HEK293 (cell line): ENCODE data around the gene MANF.

Experiments used
- GLIS2 ChIP-seq: fragments of 450-650 bp; formaldehyde crosslinking; IDR thresholded peaks from 2 replicates; pipeline ENCODE4 v1.5.1; 2016; ENCODE audit warnings: missing biosample characterization, missing genetic modification characterization
- KLF1 ChIP-seq: fragments of 450-650 bp; formaldehyde crosslinking; IDR thresholded peaks from 2 replicates; pipeline ENCODE4 v1.5.1; 2016; ENCODE audit warnings: missing biosample characterization, missing genetic modification characterization
- KLF9 ChIP-seq: fragments of 450-650 bp; formaldehyde crosslinking; IDR thresholded peaks from 2 replicates; pipeline ENCODE4 v1.5.1; 2016; ENCODE audit warnings: missing biosample characterization, missing genetic modification characterization, low read depth
- SP3 ChIP-seq: fragments of 450-650 bp; formaldehyde crosslinking; IDR thresholded peaks from 2 replicates; pipeline ENCODE4 v1.5.1; 2016; ENCODE audit warnings: missing biosample characterization, missing genetic modification characterization
- ZBTB20 ChIP-seq: fragments of 450-650 bp; formaldehyde crosslinking; IDR thresholded peaks from 2 replicates; pipeline ENCODE4 v1.5.1; 2016; ENCODE audit warnings: missing biosample characterization, missing genetic modification characterization
- ZIC2 ChIP-seq: fragments of 450-650 bp; formaldehyde crosslinking; IDR thresholded peaks from 2 replicates; pipeline ENCODE4 v1.5.1; 2016; ENCODE audit warnings: missing biosample characterization, missing genetic modification characterization
- ZNF155 ChIP-seq: fragments of 450-650 bp; formaldehyde crosslinking; IDR thresholded peaks from 2 replicates; pipeline ENCODE4 v1.5.1; 2016; ENCODE audit warnings: missing biosample characterization, missing genetic modification characterization
- ZNF169 ChIP-seq: fragments of 450-650 bp; formaldehyde crosslinking; IDR thresholded peaks from 2 replicates; pipeline ENCODE4 v1.5.1; 2016; ENCODE audit warnings: missing biosample characterization, missing genetic modification characterization
- ZNF19 ChIP-seq: fragments of 450-650 bp; formaldehyde crosslinking; IDR thresholded peaks from 2 replicates; pipeline ENCODE4; 2016; ENCODE audit warnings: missing biosample characterization, missing genetic modification characterization, low read depth
- ZNF2 ChIP-seq: fragments of 450-650 bp; formaldehyde crosslinking; IDR thresholded peaks from 2 replicates; pipeline ENCODE4 v1.5.1; 2016; ENCODE audit warnings: missing biosample characterization, missing genetic modification characterization
- ZNF335 ChIP-seq: fragments of 450-650 bp; formaldehyde crosslinking; conservative IDR thresholded peaks from 2 replicates; pipeline ENCODE4 v1.5.1; 2016; ENCODE audit warnings: missing biosample characterization, missing genetic modification characterization
- ZNF501 ChIP-seq: fragments of 450-650 bp; formaldehyde crosslinking; IDR thresholded peaks from 2 replicates; pipeline ENCODE4 v1.5.1; 2016; ENCODE audit warnings: missing biosample characterization, missing genetic modification characterization
- ZNF530 ChIP-seq: fragments of 450-650 bp; formaldehyde crosslinking; IDR thresholded peaks from 2 replicates; pipeline ENCODE4 v1.5.1; 2016; ENCODE audit warnings: low read depth, missing biosample characterization, missing genetic modification characterization
- ZNF549 ChIP-seq: fragments of 450-650 bp; IDR thresholded peaks from 2 replicates; pipeline ENCODE4 v1.5.1; 2018; ENCODE audit warnings: missing biosample characterization, missing genetic modification characterization, mild to moderate bottlenecking, inconsistent platforms, moderate library complexity
- ZNF600 ChIP-seq: fragments of 450-650 bp; formaldehyde crosslinking; IDR thresholded peaks from 2 replicates; pipeline ENCODE4 v1.5.1; 2016; ENCODE audit warnings: missing biosample characterization, missing genetic modification characterization
- ZNF629 ChIP-seq: fragments of 450-650 bp; formaldehyde crosslinking; IDR thresholded peaks from 2 replicates; pipeline ENCODE4 v1.5.1; 2017; ENCODE audit warnings: missing biosample characterization, missing genetic modification characterization
- ZSCAN30 ChIP-seq: fragments of 450-650 bp; IDR thresholded peaks from 2 replicates; pipeline ENCODE4 v1.5.1; 2018; ENCODE audit warnings: missing biosample characterization, mild to moderate bottlenecking, missing genetic modification characterization, moderate library complexity
- TF ChIP-seq, protein P1 (sequence below): fragments of 450-650 bp; formaldehyde crosslinking; IDR thresholded peaks from 2 replicates; pipeline ENCODE4 v1.5.1; 2016; ENCODE audit warnings: missing biosample characterization, missing genetic modification characterization
- TF ChIP-seq, protein P2 (sequence below): fragments of 450-650 bp; formaldehyde crosslinking; conservative IDR thresholded peaks from 2 replicates; pipeline ENCODE4 v1.5.1; 2016; ENCODE audit warnings: low read depth, missing biosample characterization, missing genetic modification characterization
- TF ChIP-seq, protein P3 (sequence below): fragments of 450-650 bp; formaldehyde crosslinking; IDR thresholded peaks from 2 replicates; pipeline ENCODE4 v1.5.1; 2016; ENCODE audit warnings: missing biosample characterization, missing genetic modification characterization
- TF ChIP-seq, protein P4 (sequence below): fragments of 450-650 bp; formaldehyde crosslinking; IDR thresholded peaks from 2 replicates; pipeline ENCODE4 v1.5.1; 2016; ENCODE audit warnings: missing biosample characterization, missing genetic modification characterization
- TF ChIP-seq, protein P5 (sequence below): fragments of 450-650 bp; formaldehyde crosslinking; IDR thresholded peaks from 2 replicates; pipeline ENCODE4 v1.5.1; 2017; ENCODE audit warnings: missing biosample characterization, missing genetic modification characterization
- TF ChIP-seq, protein P6 (sequence below): fragments of 450-650 bp; formaldehyde crosslinking; IDR thresholded peaks from 2 replicates; pipeline ENCODE4 v1.5.1; 2016; ENCODE audit warnings: missing biosample characterization, missing genetic modification characterization

Gene MANF

DNA sequence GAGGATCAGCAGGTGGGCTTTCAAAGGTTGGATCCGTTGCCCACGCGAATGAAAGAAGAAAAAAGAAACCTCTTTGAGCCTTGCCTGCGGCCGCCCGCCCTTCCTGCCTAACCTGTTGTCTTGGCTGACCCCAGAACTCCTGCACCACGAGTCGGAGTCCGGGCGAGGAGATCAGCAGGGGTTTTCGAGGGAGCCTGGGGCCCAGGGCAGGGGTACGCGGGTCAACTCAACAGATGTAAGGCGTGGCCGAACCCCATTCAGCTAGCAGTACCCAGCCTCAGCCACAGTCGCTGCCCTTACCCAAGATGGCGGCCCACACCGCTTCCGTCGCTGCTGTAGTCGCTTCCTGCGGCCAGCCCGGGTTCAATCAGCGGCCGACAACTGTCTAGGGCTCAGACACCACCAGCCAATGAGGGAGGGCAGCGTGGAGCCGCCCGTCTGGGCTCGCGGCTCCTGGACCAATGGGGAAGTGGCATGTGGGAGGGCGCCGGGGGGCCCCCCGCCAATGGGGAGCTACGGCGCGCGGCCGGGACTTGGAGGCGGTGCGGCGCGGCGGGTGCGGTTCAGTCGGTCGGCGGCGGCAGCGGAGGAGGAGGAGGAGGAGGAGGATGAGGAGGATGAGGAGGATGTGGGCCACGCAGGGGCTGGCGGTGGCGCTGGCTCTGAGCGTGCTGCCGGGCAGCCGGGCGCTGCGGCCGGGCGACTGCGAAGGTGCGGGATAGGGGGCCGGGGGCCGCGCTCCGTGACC, at the start of gene MANF (continued):
- TF ChIP-seq, protein P1, sequence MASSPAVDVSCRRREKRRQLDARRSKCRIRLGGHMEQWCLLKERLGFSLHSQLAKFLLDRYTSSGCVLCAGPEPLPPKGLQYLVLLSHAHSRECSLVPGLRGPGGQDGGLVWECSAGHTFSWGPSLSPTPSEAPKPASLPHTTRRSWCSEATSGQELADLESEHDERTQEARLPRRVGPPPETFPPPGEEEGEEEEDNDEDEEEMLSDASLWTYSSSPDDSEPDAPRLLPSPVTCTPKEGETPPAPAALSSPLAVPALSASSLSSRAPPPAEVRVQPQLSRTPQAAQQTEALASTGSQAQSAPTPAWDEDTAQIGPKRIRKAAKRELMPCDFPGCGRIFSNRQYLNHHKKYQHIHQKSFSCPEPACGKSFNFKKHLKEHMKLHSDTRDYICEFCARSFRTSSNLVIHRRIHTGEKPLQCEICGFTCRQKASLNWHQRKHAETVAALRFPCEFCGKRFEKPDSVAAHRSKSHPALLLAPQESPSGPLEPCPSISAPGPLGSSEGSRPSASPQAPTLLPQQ (tag by site-specific recombination): 0 out of 2 replicates have a peak, but pooled peaks have one; percentile 52
- TF ChIP-seq, protein P2, sequence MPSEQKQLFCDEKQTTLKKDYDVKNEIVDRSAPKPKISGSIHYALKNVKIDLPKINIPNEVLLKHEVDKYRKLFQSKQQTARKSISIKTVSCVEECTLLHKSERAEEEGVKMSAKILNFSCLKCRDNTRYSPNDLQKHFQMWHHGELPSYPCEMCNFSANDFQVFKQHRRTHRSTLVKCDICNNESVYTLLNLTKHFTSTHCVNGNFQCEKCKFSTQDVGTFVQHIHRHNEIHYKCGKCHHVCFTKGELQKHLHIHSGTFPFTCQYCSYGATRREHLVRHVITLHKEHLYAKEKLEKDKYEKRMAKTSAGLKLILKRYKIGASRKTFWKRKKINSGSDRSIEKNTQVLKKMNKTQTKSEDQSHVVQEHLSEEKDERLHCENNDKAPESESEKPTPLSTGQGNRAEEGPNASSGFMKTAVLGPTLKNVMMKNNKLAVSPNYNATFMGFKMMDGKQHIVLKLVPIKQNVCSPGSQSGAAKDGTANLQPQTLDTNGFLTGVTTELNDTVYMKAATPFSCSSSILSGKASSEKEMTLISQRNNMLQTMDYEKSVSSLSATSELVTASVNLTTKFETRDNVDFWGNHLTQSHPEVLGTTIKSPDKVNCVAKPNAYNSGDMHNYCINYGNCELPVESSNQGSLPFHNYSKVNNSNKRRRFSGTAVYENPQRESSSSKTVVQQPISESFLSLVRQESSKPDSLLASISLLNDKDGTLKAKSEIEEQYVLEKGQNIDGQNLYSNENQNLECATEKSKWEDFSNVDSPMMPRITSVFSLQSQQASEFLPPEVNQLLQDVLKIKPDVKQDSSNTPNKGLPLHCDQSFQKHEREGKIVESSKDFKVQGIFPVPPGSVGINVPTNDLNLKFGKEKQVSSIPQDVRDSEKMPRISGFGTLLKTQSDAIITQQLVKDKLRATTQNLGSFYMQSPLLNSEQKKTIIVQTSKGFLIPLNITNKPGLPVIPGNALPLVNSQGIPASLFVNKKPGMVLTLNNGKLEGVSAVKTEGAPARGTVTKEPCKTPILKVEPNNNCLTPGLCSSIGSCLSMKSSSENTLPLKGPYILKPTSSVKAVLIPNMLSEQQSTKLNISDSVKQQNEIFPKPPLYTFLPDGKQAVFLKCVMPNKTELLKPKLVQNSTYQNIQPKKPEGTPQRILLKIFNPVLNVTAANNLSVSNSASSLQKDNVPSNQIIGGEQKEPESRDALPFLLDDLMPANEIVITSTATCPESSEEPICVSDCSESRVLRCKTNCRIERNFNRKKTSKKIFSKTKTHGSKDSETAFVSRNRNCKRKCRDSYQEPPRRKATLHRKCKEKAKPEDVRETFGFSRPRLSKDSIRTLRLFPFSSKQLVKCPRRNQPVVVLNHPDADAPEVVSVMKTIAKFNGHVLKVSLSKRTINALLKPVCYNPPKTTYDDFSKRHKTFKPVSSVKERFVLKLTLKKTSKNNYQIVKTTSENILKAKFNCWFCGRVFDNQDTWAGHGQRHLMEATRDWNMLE: peak; percentile 66
- TF ChIP-seq ZSCAN30 (tag by site-specific recombination): peak; percentile 45; the same call in 1 of the 2 replicates
- no peak for TF ChIP-seq ZNF19
- TF ChIP-seq, protein P3, sequence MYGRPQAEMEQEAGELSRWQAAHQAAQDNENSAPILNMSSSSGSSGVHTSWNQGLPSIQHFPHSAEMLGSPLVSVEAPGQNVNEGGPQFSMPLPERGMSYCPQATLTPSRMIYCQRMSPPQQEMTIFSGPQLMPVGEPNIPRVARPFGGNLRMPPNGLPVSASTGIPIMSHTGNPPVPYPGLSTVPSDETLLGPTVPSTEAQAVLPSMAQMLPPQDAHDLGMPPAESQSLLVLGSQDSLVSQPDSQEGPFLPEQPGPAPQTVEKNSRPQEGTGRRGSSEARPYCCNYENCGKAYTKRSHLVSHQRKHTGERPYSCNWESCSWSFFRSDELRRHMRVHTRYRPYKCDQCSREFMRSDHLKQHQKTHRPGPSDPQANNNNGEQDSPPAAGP (tag by site-specific recombination): 0 out of 2 replicates have a peak, but pooled peaks have one; percentile 17
- no peak for TF ChIP-seq ZNF155 (tag by site-specific recombination)
- TF ChIP-seq ZNF2 (tag by site-specific recombination): peak; percentile 65; the same call in 1 of the 2 replicates
- TF ChIP-seq, protein P4, sequence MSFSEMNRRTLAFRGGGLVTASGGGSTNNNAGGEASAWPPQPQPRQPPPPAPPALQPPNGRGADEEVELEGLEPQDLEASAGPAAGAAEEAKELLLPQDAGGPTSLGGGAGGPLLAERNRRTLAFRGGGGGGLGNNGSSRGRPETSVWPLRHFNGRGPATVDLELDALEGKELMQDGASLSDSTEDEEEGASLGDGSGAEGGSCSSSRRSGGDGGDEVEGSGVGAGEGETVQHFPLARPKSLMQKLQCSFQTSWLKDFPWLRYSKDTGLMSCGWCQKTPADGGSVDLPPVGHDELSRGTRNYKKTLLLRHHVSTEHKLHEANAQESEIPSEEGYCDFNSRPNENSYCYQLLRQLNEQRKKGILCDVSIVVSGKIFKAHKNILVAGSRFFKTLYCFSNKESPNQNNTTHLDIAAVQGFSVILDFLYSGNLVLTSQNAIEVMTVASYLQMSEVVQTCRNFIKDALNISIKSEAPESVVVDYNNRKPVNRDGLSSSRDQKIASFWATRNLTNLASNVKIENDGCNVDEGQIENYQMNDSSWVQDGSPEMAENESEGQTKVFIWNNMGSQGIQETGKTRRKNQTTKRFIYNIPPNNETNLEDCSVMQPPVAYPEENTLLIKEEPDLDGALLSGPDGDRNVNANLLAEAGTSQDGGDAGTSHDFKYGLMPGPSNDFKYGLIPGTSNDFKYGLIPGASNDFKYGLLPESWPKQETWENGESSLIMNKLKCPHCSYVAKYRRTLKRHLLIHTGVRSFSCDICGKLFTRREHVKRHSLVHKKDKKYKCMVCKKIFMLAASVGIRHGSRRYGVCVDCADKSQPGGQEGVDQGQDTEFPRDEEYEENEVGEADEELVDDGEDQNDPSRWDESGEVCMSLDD (tag by site-specific recombination): peak; percentile 61; the same call in 1 of the 2 replicates
- peak; percentile 84 for TF ChIP-seq ZBTB20 (tag by site-specific recombination)
- peak; percentile 90 for TF ChIP-seq SP3 (tag by site-specific recombination)
- peak; percentile 85 for TF ChIP-seq ZNF335
- TF ChIP-seq ZNF169 (tag by site-specific recombination): no peak
- TF ChIP-seq KLF9 (tag by site-specific recombination): no peak
- TF ChIP-seq, protein P5, sequence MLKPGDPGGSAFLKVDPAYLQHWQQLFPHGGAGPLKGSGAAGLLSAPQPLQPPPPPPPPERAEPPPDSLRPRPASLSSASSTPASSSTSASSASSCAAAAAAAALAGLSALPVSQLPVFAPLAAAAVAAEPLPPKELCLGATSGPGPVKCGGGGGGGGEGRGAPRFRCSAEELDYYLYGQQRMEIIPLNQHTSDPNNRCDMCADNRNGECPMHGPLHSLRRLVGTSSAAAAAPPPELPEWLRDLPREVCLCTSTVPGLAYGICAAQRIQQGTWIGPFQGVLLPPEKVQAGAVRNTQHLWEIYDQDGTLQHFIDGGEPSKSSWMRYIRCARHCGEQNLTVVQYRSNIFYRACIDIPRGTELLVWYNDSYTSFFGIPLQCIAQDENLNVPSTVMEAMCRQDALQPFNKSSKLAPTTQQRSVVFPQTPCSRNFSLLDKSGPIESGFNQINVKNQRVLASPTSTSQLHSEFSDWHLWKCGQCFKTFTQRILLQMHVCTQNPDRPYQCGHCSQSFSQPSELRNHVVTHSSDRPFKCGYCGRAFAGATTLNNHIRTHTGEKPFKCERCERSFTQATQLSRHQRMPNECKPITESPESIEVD (tag by site-specific recombination): no peak
- TF ChIP-seq, protein P6, sequence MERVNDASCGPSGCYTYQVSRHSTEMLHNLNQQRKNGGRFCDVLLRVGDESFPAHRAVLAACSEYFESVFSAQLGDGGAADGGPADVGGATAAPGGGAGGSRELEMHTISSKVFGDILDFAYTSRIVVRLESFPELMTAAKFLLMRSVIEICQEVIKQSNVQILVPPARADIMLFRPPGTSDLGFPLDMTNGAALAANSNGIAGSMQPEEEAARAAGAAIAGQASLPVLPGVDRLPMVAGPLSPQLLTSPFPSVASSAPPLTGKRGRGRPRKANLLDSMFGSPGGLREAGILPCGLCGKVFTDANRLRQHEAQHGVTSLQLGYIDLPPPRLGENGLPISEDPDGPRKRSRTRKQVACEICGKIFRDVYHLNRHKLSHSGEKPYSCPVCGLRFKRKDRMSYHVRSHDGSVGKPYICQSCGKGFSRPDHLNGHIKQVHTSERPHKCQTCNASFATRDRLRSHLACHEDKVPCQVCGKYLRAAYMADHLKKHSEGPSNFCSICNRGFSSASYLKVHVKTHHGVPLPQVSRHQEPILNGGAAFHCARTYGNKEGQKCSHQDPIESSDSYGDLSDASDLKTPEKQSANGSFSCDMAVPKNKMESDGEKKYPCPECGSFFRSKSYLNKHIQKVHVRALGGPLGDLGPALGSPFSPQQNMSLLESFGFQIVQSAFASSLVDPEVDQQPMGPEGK (tag by site-specific recombination): peak; percentile 32; the same call in 1 of the 2 replicates
- TF ChIP-seq KLF1 (tag by site-specific recombination): no peak
- no peak for TF ChIP-seq ZNF530 (tag by site-specific recombination)
- TF ChIP-seq ZNF629 (tag by site-specific recombination): 0 out of 2 replicates have a peak, but pooled peaks have one; percentile 23
- TF ChIP-seq ZNF549: no peak
- 0 out of 2 replicates have a peak, but pooled peaks have one; percentile 17 for TF ChIP-seq ZIC2
- peak; percentile 75 for TF ChIP-seq ZNF501 (tag by site-specific recombination)
- no peak; the same call in 1 of the 2 replicates for TF ChIP-seq ZNF600 (tag by site-specific recombination)
- TF ChIP-seq GLIS2 (tag by site-specific recombination): peak; percentile 88
